SK-N-SH (cell line): Measurements from ENCODE around the gene VANGL1. TPM values are rescaled to one million over a fixed set of nuclear protein-coding genes. Genes with fewer than 3 reads are reported as not detected.

Experiments
- CTCF ChIA-PET: fragments of 300-600, 350-600 bp; formaldehyde crosslinking; extraction: SDS; loops from one replicate; lab custom pipeline; 2021; lab: Yijun Ruan, JAX
- POLR2A ChIA-PET: fragments of 350-600 bp; sonication (Branson Sonifier 250); formaldehyde crosslinking; extraction: SDS; loops from one replicate; lab custom pipeline; 2020; ENCODE audit warnings: antibody characterized with exemption, inconsistent platforms; lab: Yijun Ruan, JAX
- DNase-seq: peaks from one replicate; pipeline ENCODE4 v3.0.0; 2012
- H2AFZ ChIP-seq: fragments of 200-600 bp; sonication (generic); 2 replicates; pipeline ENCODE4 v1.8.1; 2016; ENCODE audit warnings: antibody characterized with exemption, mild to moderate bottlenecking, low read depth
- H3F3A ChIP-seq: fragments of 200-600 bp; sonication (generic); replicated peaks from 2 replicates; pipeline ENCODE3; 2016; ENCODE audit warnings: antibody characterized with exemption, mild to moderate bottlenecking; ENCODE audit not compliant: insufficient read depth
- H3K27ac ChIP-seq, 2 experiments: fragments of 200-500 bp in 1 of 2; fragments of 200-600 bp in 1 of 2; sonication (Bioruptor generic) in 1 of 2; sonication (generic), shearing (Covaris generic) in 1 of 2; 2 replicates each; pipeline versions ENCODE4 v1.5.1 to v1.6.1; 2014 to 2016; ENCODE audit warnings: low read depth in 2 of 2, inconsistent platforms in 1 of 2, low read length in 1 of 2, mild to moderate bottlenecking in 1 of 2, mixed read lengths in 1 of 2
- H3K27me3 ChIP-seq: fragments of 200-600 bp; sonication (generic), shearing (Covaris generic); 2 replicates; pipeline ENCODE4 v1.6.1; 2016; ENCODE audit warnings: mixed run types; ENCODE audit not compliant: insufficient read depth
- H3K36me3 ChIP-seq, 2 experiments: fragments of 200-500 bp in 1 of 2; fragments of 200-600 bp in 1 of 2; sonication (Bioruptor generic) in 1 of 2; sonication (generic) in 1 of 2; replicated peaks in 1 of 2; 2 replicates each; pipeline versions ENCODE3 to v1.5.1; 2014 to 2016; ENCODE audit warnings: low read length in 1 of 2, mild to moderate bottlenecking in 1 of 2; ENCODE audit not compliant: insufficient read depth in 2 of 2, control insufficient read depth in 1 of 2
- H3K4me1 ChIP-seq, 2 experiments: fragments of 200-500 bp in 1 of 2; fragments of 200-600 bp in 1 of 2; sonication (Bioruptor generic) in 1 of 2; sonication (generic), shearing (Covaris generic) in 1 of 2; 2 replicates each; pipeline versions ENCODE4 v1.5.1 to v1.6.1; 2014 to 2016; ENCODE audit warnings: low read depth in 1 of 2, low read length in 1 of 2, mixed run types in 1 of 2; ENCODE audit not compliant: insufficient read depth in 2 of 2, control insufficient read depth in 1 of 2
- H3K4me2 ChIP-seq: fragments of 200-600 bp; sonication (generic), shearing (Covaris generic); 2 replicates; pipeline ENCODE4 v1.6.1; 2017; ENCODE audit warnings: mixed run types
- H3K4me3 ChIP-seq, 2 experiments: fragments of 200-500 bp in 1 of 2; fragments of 200-600 bp in 1 of 2; sonication (Bioruptor generic) in 1 of 2; sonication (generic), shearing (Covaris generic) in 1 of 2; 2 replicates each; pipeline versions ENCODE4 v1.5.1 to v1.8.1; 2014 to 2016; ENCODE audit warnings: low read depth in 2 of 2, inconsistent platforms in 1 of 2, low read length in 1 of 2, mild to moderate bottlenecking in 1 of 2, mixed read lengths in 1 of 2, moderate library complexity in 1 of 2
- H3K79me2 ChIP-seq: fragments of 200-600 bp; sonication (generic); 2 replicates; pipeline ENCODE4 v1.8.1; 2017; ENCODE audit warnings: mild to moderate bottlenecking; ENCODE audit not compliant: insufficient read depth
- H3K9ac ChIP-seq: fragments of 200-600 bp; sonication (generic); 2 replicates; pipeline ENCODE4 v1.6.1; 2017; ENCODE audit warnings: mixed run types
- H3K9me2 ChIP-seq: fragments of 200-600 bp; sonication (generic); 2 replicates; pipeline ENCODE4 v1.6.1; 2017; ENCODE audit warnings: mixed run types
- H3K9me3 ChIP-seq: fragments of 200-600 bp; sonication (generic); 2 replicates; pipeline ENCODE4 v1.6.1; 2017; ENCODE audit warnings: mixed run types, mild to moderate bottlenecking, moderate library complexity
- H4K20me1 ChIP-seq: fragments of 200-600 bp; sonication (generic); 2 replicates; pipeline ENCODE4 v1.6.1; 2017; ENCODE audit warnings: mild to moderate bottlenecking, mixed run types; ENCODE audit not compliant: insufficient read depth
- CHD2 ChIP-seq: fragments of 150-350 bp; IDR thresholded peaks from 2 replicates; pipeline ENCODE4 v1.6.1; 2018; ENCODE audit warnings: low read length; ENCODE audit not compliant: partially characterized antibody
- ELF1 ChIP-seq: IDR thresholded peaks from 2 replicates; pipeline ENCODE4 v1.4.0; 2012
- EP300 ChIP-seq, 2 experiments: IDR thresholded peaks; 2 replicates each; pipeline versions ENCODE4 v1.4.0 to v1.6.1; 2012; ENCODE audit warnings: borderline replicate concordance in 1 of 2, low read depth in 1 of 2, low read length in 1 of 2
- FOXJ3 ChIP-seq: sonication (generic); formaldehyde crosslinking; IDR thresholded peaks from 2 replicates; pipeline ENCODE4 v1.5.1; 2020; ENCODE audit warnings: mild to moderate bottlenecking, missing genetic modification reagents
- FOXM1 ChIP-seq: IDR thresholded peaks from 2 replicates; pipeline ENCODE4 v1.4.0; 2012; ENCODE audit warnings: low read depth, mild to moderate bottlenecking
- MAX ChIP-seq: IDR thresholded peaks from 2 replicates; pipeline ENCODE4 v1.4.0; 2012; ENCODE audit warnings: low read depth
- MXI1 ChIP-seq: IDR thresholded peaks from 2 replicates; pipeline ENCODE4 v1.6.1; 2012; ENCODE audit warnings: mild to moderate bottlenecking, low read depth, low read length, improper control_type of control experiment
- NRF1 ChIP-seq: IDR thresholded peaks from 2 replicates; pipeline ENCODE4 v1.6.1; 2012; ENCODE audit warnings: low read depth, mild to moderate bottlenecking, low read length
- RAD21 ChIP-seq: IDR thresholded peaks from 2 replicates; pipeline ENCODE4 v1.6.1; 2012; ENCODE audit warnings: mild to moderate bottlenecking, low read length
- RCOR1 ChIP-seq: fragments of 150-350 bp; IDR thresholded peaks from 2 replicates; pipeline ENCODE4 v1.6.1; 2017; ENCODE audit warnings: antibody characterized with exemption, low read length
- REST ChIP-seq: IDR thresholded peaks from 2 replicates; pipeline ENCODE4 v1.6.1; 2012; ENCODE audit warnings: mild to moderate bottlenecking, low read depth, low read length, moderate library complexity
- RFX5 ChIP-seq: IDR thresholded peaks from 2 replicates; pipeline ENCODE4 v1.6.1; 2012; ENCODE audit warnings: mild to moderate bottlenecking, improper control_type of control experiment, low read length
- SIN3A ChIP-seq: IDR thresholded peaks from 2 replicates; pipeline ENCODE4 v1.6.1; 2012; ENCODE audit warnings: low read depth, mild to moderate bottlenecking, low read length, moderate library complexity, borderline replicate concordance
- SMC3 ChIP-seq: IDR thresholded peaks from 2 replicates; pipeline ENCODE4 v1.6.1; 2012; ENCODE audit warnings: low read depth, low read length, improper control_type of control experiment
- TAF1 ChIP-seq: IDR thresholded peaks from 2 replicates; pipeline ENCODE4 v1.6.1; 2012; ENCODE audit warnings: low read depth, mild to moderate bottlenecking, low read length, moderate library complexity, borderline replicate concordance
- TCF12 ChIP-seq: IDR thresholded peaks from 2 replicates; pipeline ENCODE4 v1.4.0; 2012
- TEAD4 ChIP-seq: IDR thresholded peaks from 2 replicates; pipeline ENCODE4 v1.4.0; 2012; ENCODE audit warnings: mild to moderate bottlenecking, borderline replicate concordance; ENCODE audit not compliant: insufficient read depth
- USF1 ChIP-seq: IDR thresholded peaks from 2 replicates; pipeline ENCODE4 v1.4.0; 2012; ENCODE audit warnings: low read depth, borderline replicate concordance
- USF2 ChIP-seq: fragments of 150-350 bp; IDR thresholded peaks from 2 replicates; pipeline ENCODE4 v1.6.1; 2017; ENCODE audit warnings: antibody characterized with exemption, low read length, low read depth, borderline replicate concordance
- YY1 ChIP-seq: IDR thresholded peaks from 2 replicates; pipeline ENCODE4 v1.4.0; 2012; ENCODE audit warnings: low read depth, mild to moderate bottlenecking
- WGBS: methylation state at CpG from one replicate; pipeline ENCODE4 v1.1.6; 2017; ENCODE audit warnings: low lambda C conversion rate; 5-methylcytosine and 5-hydroxymethylcytosine counted together
- polyA plus RNA-seq, 3 experiments: library from polyadenylated mRNA; depleted of rRNA; stranded (reverse); fragments of >200 nt; gene quantifications; 2 replicates each; pipeline ENCODE4 v1.2.3, GENCODE V29; 2012

The VANGL1 gene
- polyA plus RNA-seq, 1 of the 3 experiments (the other 2 are of a cell fraction) = 5.4 TPM

GRCh38 chr1:115682792-115683191 is 41.0 kb downstream of the VANGL1 start:
- Histone ChIP-seq H3K4me3 (no peak overlapping the region), H3F3A (no peaks in the 10 kb centered on the region), H3K4me2 (no peak overlapping the region), H4K20me1 (no peaks in the 10 kb centered on the region), H3K4me1 (peaks cover 0 to 6% of the 10 kb centered on the region in 2 experiments; a peak in 2 of 4 replicates), H2AFZ (no peak overlapping the region), H3K9ac (no peak overlapping the region), H3K9me3 (no peaks in the 10 kb centered on the region), H3K27ac (no peak overlapping the region)
- POLR2A ChIA-PET = no interaction called here
- DNase-seq = no peak
- 94% methylated on average over 3 of the region's 4 CpGs for WGBS
- TF ChIP-seq SMC3 (no peak), RAD21 (no peak), ELF1 (no peak), MXI1 (no peak), CHD2 (no peak), TAF1 (no peak), TCF12 (no peak), USF1 (no peak), FOXJ3 (no peak), EP300 (IDR thresholded peaks at IDR 0.05; ENCODE audit: borderline replicate concordance in 1 of 2, low read depth in 1 of 2, low read length in 1 of 2) (no peak)
- TF ChIP-seq, all 33 proteins: peak for 0
- no peaks in the 10 kb centered on the region for H3K27me3 ChIP-seq
- H3K79me2 ChIP-seq = peaks cover 7% of the 10 kb centered on the region; the same call in 1 of the 2 replicates
- H3K36me3 ChIP-seq = peaks cover 21 to 24% of the 10 kb centered on the region in 2 experiments
- H3K9me2 ChIP-seq = no peaks in the 10 kb centered on the region
- CTCF ChIA-PET = interaction anchor here (1.7 kb wide), 1 partner anchor 13 kb away, joined by 5 read pairs; no protein-coding TSS in a partner anchor

- POLR2A ChIA-PET = no interaction called here
- Histone ChIP-seq H3K4me1 (no peaks in the 10 kb centered on the region), H3K9me2 (no peaks in the 10 kb centered on the region), H3K9ac (no peak overlapping the region), H3K27me3 (no peaks in the 10 kb centered on the region), H3F3A (no peaks in the 10 kb centered on the region)
- TF ChIP-seq TAF1 = no peak
- no peak for TF ChIP-seq USF2
- TF ChIP-seq NRF1 = no peak
- TF ChIP-seq MXI1 = no peak
- no peak for TF ChIP-seq FOXM1
- no peak for TF ChIP-seq REST
- TF ChIP-seq TEAD4 = no peak
- no peak for TF ChIP-seq FOXJ3
- no peak for TF ChIP-seq TCF12
- no peak for TF ChIP-seq CHD2
- no peak for TF ChIP-seq RAD21
- TF ChIP-seq ELF1 = no peak
- TF ChIP-seq MAX = no peak
- TF ChIP-seq SIN3A = no peak
- no peak for TF ChIP-seq RCOR1
- no peak for TF ChIP-seq YY1
- TF ChIP-seq RFX5 = no peak
- TF ChIP-seq, all 33 proteins: peak for 0
- H4K20me1 ChIP-seq = no peaks in the 10 kb centered on the region
- no peak overlapping the region for H3K4me2 ChIP-seq
- no peak overlapping the region for H3K4me3 ChIP-seq
- H3K27ac ChIP-seq = no peak overlapping the region
- H2AFZ ChIP-seq = no peak overlapping the region
- WGBS = 89% methylated on average over 9 of the region's 14 CpGs
- CTCF ChIA-PET = interaction anchor here (1.0 to 1.3 kb wide), 2 partner anchors 21 to 77 kb away, joined by 3 read pairs; no protein-coding TSS in a partner anchor
- no peak for DNase-seq
- H3K36me3 ChIP-seq = peaks cover 21 to 27% of the 10 kb centered on the region in 2 experiments
- H3K9me3 ChIP-seq = no peaks in the 10 kb centered on the region
- H3K79me2 ChIP-seq = no peaks in the 10 kb centered on the region
These were observed 43.4 kb downstream of the VANGL1 start for GRCh38 chr1:115685029-115685705.
